H1 (cell line): ENCODE measurements around the gene SIRT3.

Experiments used
- E2F6 ChIP-seq: IDR thresholded peaks from 2 replicates; pipeline ENCODE4 v1.6.1; 2012; ENCODE audit warnings: inconsistent platforms
- EGR1 ChIP-seq: IDR thresholded peaks from 2 replicates; pipeline ENCODE4 v1.6.1; 2011; ENCODE audit warnings: low read depth, low read length, borderline replicate concordance
- POLR2A ChIP-seq, 2 experiments: IDR thresholded peaks; 1 replicate in 1 of 2; 2 replicates in 1 of 2; pipeline ENCODE4 v1.6.1; 2011; ENCODE audit warnings: low read depth in 2 of 2, low read length in 2 of 2, mild to moderate bottlenecking in 2 of 2; ENCODE audit errors: control extremely low read depth in 1 of 2
- SIX5 ChIP-seq: IDR thresholded peaks from 2 replicates; pipeline ENCODE4 v1.6.1; 2011; ENCODE audit warnings: mild to moderate bottlenecking, low read depth, low read length
- SP1 ChIP-seq: IDR thresholded peaks from 2 replicates; pipeline ENCODE4 v1.6.1; 2011; ENCODE audit warnings: low read depth, low read length
- YY1 ChIP-seq: IDR thresholded peaks from 2 replicates; pipeline ENCODE4 v1.6.1; 2011; ENCODE audit warnings: low read depth, mild to moderate bottlenecking, low read length
- TF ChIP-seq, protein P1 (sequence below), 3 experiments: IDR thresholded peaks; 1 replicate in 2 of 3; 2 replicates in 1 of 3; pipeline versions ENCODE4 v1.5.1 to v1.6.1; 2011; ENCODE audit warnings: low read length in 3 of 3, mild to moderate bottlenecking in 3 of 3, inconsistent platforms in 2 of 3, low read depth in 1 of 3, moderate library complexity in 1 of 3; ENCODE audit not compliant: insufficient read depth in 1 of 3; ENCODE audit errors: control extremely low read depth in 1 of 3

GRCh38 chr11:199004-199581 lies 37.0 kb downstream of the SIRT3 start:
- TF ChIP-seq E2F6 (no peak), YY1 (no peak), POLR2A (IDR thresholded peaks at IDR 0.05; ENCODE audit: control extremely low read depth in 1 of 2, low read depth in 2 of 2, low read length in 2 of 2) (no peak), EGR1 (no peak), SIX5 (no peak), SP1 (no peak)
- TF ChIP-seq, protein P1, sequence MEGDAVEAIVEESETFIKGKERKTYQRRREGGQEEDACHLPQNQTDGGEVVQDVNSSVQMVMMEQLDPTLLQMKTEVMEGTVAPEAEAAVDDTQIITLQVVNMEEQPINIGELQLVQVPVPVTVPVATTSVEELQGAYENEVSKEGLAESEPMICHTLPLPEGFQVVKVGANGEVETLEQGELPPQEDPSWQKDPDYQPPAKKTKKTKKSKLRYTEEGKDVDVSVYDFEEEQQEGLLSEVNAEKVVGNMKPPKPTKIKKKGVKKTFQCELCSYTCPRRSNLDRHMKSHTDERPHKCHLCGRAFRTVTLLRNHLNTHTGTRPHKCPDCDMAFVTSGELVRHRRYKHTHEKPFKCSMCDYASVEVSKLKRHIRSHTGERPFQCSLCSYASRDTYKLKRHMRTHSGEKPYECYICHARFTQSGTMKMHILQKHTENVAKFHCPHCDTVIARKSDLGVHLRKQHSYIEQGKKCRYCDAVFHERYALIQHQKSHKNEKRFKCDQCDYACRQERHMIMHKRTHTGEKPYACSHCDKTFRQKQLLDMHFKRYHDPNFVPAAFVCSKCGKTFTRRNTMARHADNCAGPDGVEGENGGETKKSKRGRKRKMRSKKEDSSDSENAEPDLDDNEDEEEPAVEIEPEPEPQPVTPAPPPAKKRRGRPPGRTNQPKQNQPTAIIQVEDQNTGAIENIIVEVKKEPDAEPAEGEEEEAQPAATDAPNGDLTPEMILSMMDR (IDR thresholded peaks at IDR 0.05; ENCODE audit: control extremely low read depth in 1 of 3, insufficient read depth in 1 of 3, low read depth in 1 of 3, low read length in 3 of 3): no peak
